Activated CD8-positive, alpha-beta T cell treated with anti-CD3 and anti-CD28 coated beads, Interleukin-2, amount 10 ng/mL, durations not matched to agents 7 days and 5 days (primary cell): ENCODE results near the gene RIN3. TPM values are rescaled to one million over a fixed set of nuclear protein-coding genes. Genes with fewer than 3 reads are reported as not detected.

Experiments used
- ATAC-seq: fragments of 150-1000 bp; cut with Tn5 transposase; one replicate; pipeline ENCODE4 v1.10.0; 2021; ENCODE audit warnings: moderate library complexity
- CTCF ChIA-PET: fragments of 350-600 bp; sonication (Branson Sonifier 250); formaldehyde crosslinking; loops from one replicate; lab custom pipeline; 2021; ENCODE audit warnings: antibody characterized with exemption; lab: Charles Lee
- POLR2A ChIA-PET: fragments of 350-600 bp; sonication (Branson Sonifier 250); formaldehyde crosslinking; loops from one replicate; lab custom pipeline; 2021; ENCODE audit warnings: antibody characterized with exemption; lab: Charles Lee
- DNase-seq: peaks from one replicate; pipeline ENCODE4 v3.0.0-alpha.2; 2020
- H3K27ac Mint-ChIP-seq: one replicate; pipeline ENCODE4 v1.8.0; 2021; ENCODE audit warnings: mild to moderate bottlenecking, mixed read lengths
- H3K27me3 Mint-ChIP-seq: one replicate; pipeline ENCODE4 v1.8.0; 2021; ENCODE audit warnings: low read depth, mixed read lengths
- H3K36me3 Mint-ChIP-seq: one replicate; pipeline ENCODE4 v1.8.0; 2021; ENCODE audit warnings: low read depth, mixed read lengths
- H3K4me1 Mint-ChIP-seq: one replicate; pipeline ENCODE4 v1.8.0; 2021; ENCODE audit warnings: low read depth, mixed read lengths
- H3K4me3 Mint-ChIP-seq: one replicate; pipeline ENCODE4 v1.8.0; 2021; ENCODE audit warnings: mild to moderate bottlenecking, mixed read lengths
- H3K9me3 Mint-ChIP-seq: one replicate; pipeline ENCODE4 v1.8.0; 2022; ENCODE audit warnings: mixed read lengths; ENCODE audit not compliant: insufficient read depth
- total RNA-seq, 2 experiments: library from RNA; stranded (reverse); gene quantifications; one replicate each; pipeline ENCODE4 v1.2.3, GENCODE V29; 2021

The RIN3 gene
- total RNA-seq, 2 experiments from 2014 or later: 85.6 to 89.0 TPM

GRCh38 chr14:92597906-92598905, 84.6 kb downstream of the RIN3 start:
- Mint-ChIP-seq H3K27me3 (no peaks in the 10 kb centered on the region), H3K27ac (peak overlapping the region; percentile 22), H3K4me1 (peaks cover 40% of the 10 kb centered on the region), H3K36me3 (peaks cover 54% of the 10 kb centered on the region), H3K9me3 (no peaks in the 10 kb centered on the region), H3K4me3 (no peak overlapping the region)
- CTCF ChIA-PET: interaction anchor here (2.4 to 3.9 kb wide), 2 partner anchors 12 to 34 kb away, joined by 5 to 20 read pairs; no protein-coding TSS in a partner anchor
- ATAC-seq (no peak), DNase-seq (no peak)
- POLR2A ChIA-PET: no interaction called here

DNA sequence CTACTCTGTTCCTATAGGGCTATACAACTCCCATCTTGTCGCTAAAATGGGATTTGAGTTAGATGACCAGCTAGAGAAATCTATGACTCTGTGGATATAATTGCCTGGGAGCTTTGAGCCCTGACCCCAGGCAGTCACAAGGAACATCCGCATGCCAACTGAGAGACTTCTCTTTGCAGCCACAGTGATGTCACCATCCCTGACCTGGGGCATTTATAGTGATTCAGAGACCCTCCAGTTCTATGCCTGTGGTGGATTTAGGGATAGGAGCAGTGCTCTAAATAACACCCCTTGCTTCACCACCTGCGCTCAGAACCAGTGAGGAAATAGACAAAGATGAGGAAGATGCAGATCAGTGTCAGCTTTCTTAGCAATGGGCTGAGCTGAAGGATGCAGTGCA, 86.2 kb downstream of the RIN3 start:
- ATAC-seq (no peak), DNase-seq (no peak)
- H3K9me3 Mint-ChIP-seq: no peaks in the 10 kb centered on the region
- H3K36me3 Mint-ChIP-seq: peaks cover 49% of the 10 kb centered on the region
- H3K4me1 Mint-ChIP-seq: peaks cover 45% of the 10 kb centered on the region
- no peaks in the 10 kb centered on the region for H3K27me3 Mint-ChIP-seq
- ChIA-PET CTCF (interaction anchor here (0.8 to 1.8 kb wide), 3 partner anchors 12 to 50 kb away, joined by 3 to 7 read pairs (median 5); no protein-coding TSS in a partner anchor), POLR2A (no interaction called here)
- no peak overlapping the region for H3K27ac Mint-ChIP-seq
- no peak overlapping the region for H3K4me3 Mint-ChIP-seq

DNA sequence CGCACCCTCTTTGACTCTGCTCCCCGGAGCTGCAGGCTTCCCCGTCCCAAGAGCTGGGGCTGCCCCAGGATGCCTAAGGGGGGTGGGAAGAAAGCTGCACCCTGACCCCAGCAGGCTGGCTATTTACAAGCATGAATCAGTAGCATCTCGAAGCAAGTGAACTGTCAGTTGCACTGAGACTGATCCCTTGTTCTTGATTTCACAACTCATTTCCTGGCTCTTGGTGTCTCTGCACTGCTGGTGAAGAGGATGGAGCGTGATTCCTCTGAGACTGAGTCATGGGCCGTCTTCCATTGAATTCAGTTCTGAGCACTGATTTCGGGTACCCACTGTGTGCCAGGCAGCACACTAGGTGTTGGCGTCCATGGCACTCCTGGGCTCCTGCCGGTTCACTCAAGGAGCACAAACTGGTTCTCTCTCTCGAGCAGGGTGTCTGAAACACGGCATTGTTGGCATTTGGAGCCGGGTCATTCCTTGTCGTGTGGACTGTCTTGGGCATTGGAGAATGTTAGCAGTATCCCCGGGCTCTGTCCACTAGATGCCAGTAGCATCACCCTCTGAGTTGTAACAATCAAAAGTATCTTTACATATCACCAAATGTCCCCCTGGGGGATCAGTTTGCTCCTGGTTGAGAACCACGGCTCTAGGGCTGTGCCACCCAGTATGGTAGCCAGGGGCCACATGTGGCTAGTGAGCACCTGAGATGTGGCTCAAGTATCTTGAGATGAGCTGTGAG, 86.9 kb downstream of the RIN3 start:
- H3K9me3 Mint-ChIP-seq: no peaks in the 10 kb centered on the region
- ATAC-seq: peak; percentile 21
- DNase-seq: no peak

GRCh38 chr14:92601131-92601710, 87.6 kb downstream of the RIN3 start:
- Mint-ChIP-seq H3K27ac (no peak overlapping the region), H3K27me3 (no peaks in the 10 kb centered on the region), H3K4me1 (peaks cover 42% of the 10 kb centered on the region), H3K36me3 (peaks cover 51% of the 10 kb centered on the region), H3K4me3 (no peak overlapping the region), H3K9me3 (no peaks in the 10 kb centered on the region)
- no peak for ATAC-seq
- CTCF ChIA-PET: interaction anchor here (1.4 kb wide), 1 partner anchor 80 kb away, joined by 3 read pairs; no protein-coding TSS in a partner anchor
- POLR2A ChIA-PET: no interaction called here
- no peak for DNase-seq

More for the DNA sequence above, 86.9 kb downstream of the RIN3 start:
- no peak overlapping the region for H3K27ac Mint-ChIP-seq
- H3K27me3 Mint-ChIP-seq: no peaks in the 10 kb centered on the region
- POLR2A ChIA-PET: no interaction called here
- peaks cover 42% of the 10 kb centered on the region for H3K4me1 Mint-ChIP-seq
- peaks cover 48% of the 10 kb centered on the region for H3K36me3 Mint-ChIP-seq
- no peak overlapping the region for H3K4me3 Mint-ChIP-seq
- CTCF ChIA-PET: interaction anchor here (1.5 to 1.8 kb wide), 2 partner anchors 13 kb away, joined by 5 to 7 read pairs; no protein-coding TSS in a partner anchor

- POLR2A ChIA-PET: interaction anchor here (0.6 kb wide), 1 partner anchor 510 kb away, joined by 3 read pairs; no protein-coding TSS in a partner anchor
- H3K27me3 Mint-ChIP-seq: no peaks in the 10 kb centered on the region
- no peaks in the 10 kb centered on the region for H3K9me3 Mint-ChIP-seq
- CTCF ChIA-PET: interaction anchor here (1.1 to 1.7 kb wide), 5 partner anchors 12 to 79 kb away, joined by 3 to 7 read pairs (median 4); no protein-coding TSS in a partner anchor
- peaks cover 42% of the 10 kb centered on the region for H3K4me1 Mint-ChIP-seq
- ATAC-seq: no peak
- no peak for DNase-seq
- H3K27ac Mint-ChIP-seq: no peak overlapping the region
- no peak overlapping the region for H3K4me3 Mint-ChIP-seq
- peaks cover 51% of the 10 kb centered on the region for H3K36me3 Mint-ChIP-seq
These were observed 88.3 kb downstream of the RIN3 start for GRCh38 chr14:92601757-92602417.

- no peaks in the 10 kb centered on the region for H3K27me3 Mint-ChIP-seq
- peaks cover 53% of the 10 kb centered on the region for H3K36me3 Mint-ChIP-seq
- ChIA-PET POLR2A (interaction anchor here (0.7 to 1.4 kb wide), 4 partner anchors 9 to 497 kb away, joined by 3 to 4 read pairs (median 4); partner anchors contain the start of gene ATXN3), CTCF (interaction anchor here (0.7 to 2.0 kb wide), 7 partner anchors 8 to 468 kb away, joined by 3 to 7 read pairs (median 3); no protein-coding TSS in a partner anchor)
- DNase-seq (peak; percentile 50), ATAC-seq (peak; percentile 58)
- peaks cover 45% of the 10 kb centered on the region for H3K4me1 Mint-ChIP-seq
- no peaks in the 10 kb centered on the region for H3K9me3 Mint-ChIP-seq
- H3K27ac Mint-ChIP-seq: peak overlapping the region; percentile 39
- no peak overlapping the region for H3K4me3 Mint-ChIP-seq
These were observed 90.0 kb downstream of the RIN3 start for GRCh38 chr14:92603309-92604242.

GRCh38 chr14:92605274-92605940, 91.8 kb downstream of the RIN3 start:
- Mint-ChIP-seq H3K4me1 (peaks cover 39% of the 10 kb centered on the region), H3K9me3 (no peaks in the 10 kb centered on the region), H3K4me3 (no peak overlapping the region), H3K36me3 (peaks cover 56% of the 10 kb centered on the region), H3K27ac (no peak overlapping the region), H3K27me3 (no peaks in the 10 kb centered on the region)
- no peak for ATAC-seq
- CTCF ChIA-PET: interaction anchor here (0.9 kb wide), 1 partner anchor 9 kb away, joined by 3 read pairs; no protein-coding TSS in a partner anchor
- DNase-seq: no peak
- POLR2A ChIA-PET: no interaction called here

- no peaks in the 10 kb centered on the region for H3K27me3 Mint-ChIP-seq
- ChIA-PET CTCF (no interaction called here), POLR2A (interaction anchor here (0.5 to 1.3 kb wide), 2 partner anchors 21 to 510 kb away, joined by 3 read pairs; no protein-coding TSS in a partner anchor)
- no peak overlapping the region for H3K4me3 Mint-ChIP-seq
- H3K9me3 Mint-ChIP-seq: no peaks in the 10 kb centered on the region
- peaks cover 42% of the 10 kb centered on the region for H3K4me1 Mint-ChIP-seq
- DNase-seq: no peak
- ATAC-seq: no peak
- peaks cover 67% of the 10 kb centered on the region for H3K36me3 Mint-ChIP-seq
- no peak overlapping the region for H3K27ac Mint-ChIP-seq
These were observed 93.7 kb downstream of the RIN3 start for GRCh38 chr14:92607251-92607650.

DNA sequence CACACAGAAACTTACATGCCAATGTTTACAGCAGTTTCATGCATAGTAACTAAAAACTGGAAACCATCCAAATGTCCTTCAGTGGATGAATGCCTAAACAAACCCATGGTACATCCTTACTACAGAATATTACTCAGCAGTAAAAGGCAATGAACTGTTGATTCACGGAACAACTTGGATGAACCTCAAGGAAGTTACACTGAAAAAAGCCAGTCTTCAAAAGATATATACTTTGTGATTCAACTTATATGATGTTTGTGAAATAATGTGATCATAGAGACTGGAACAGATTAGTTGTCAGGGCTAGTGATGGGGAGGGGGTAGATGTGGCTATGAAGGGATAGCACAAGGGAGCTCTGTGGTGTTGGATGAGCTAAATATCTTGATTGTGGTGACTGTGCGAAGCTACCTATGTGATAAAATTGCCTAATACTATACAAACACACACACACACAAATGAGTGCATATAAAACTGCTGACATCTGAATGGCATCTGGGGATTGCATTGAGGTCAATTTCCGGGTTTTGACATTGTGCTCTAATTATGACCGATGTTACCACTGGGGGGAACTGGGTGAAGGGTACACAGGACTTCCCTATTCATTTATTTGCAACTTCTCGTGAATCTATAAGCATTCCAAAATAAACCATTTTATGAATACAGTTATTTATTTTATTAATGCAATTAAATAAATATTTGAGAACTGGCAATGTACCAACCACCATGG, 94.3 kb downstream of the RIN3 start:
- H3K9me3 Mint-ChIP-seq: no peaks in the 10 kb centered on the region
- no peak for DNase-seq
- H3K36me3 Mint-ChIP-seq: peaks cover 70% of the 10 kb centered on the region
- no peak overlapping the region for H3K4me3 Mint-ChIP-seq
- CTCF ChIA-PET: no interaction called here
- H3K27me3 Mint-ChIP-seq: no peaks in the 10 kb centered on the region
- POLR2A ChIA-PET: interaction anchor here (1.3 kb wide), 1 partner anchor 22 kb away, joined by 3 read pairs; no protein-coding TSS in a partner anchor
- ATAC-seq: no peak
- H3K27ac Mint-ChIP-seq: no peak overlapping the region
- H3K4me1 Mint-ChIP-seq: peaks cover 45% of the 10 kb centered on the region
